OCI-LY7 (cell line): Measurements from ENCODE around the gene FKBP11. TPM values are rescaled to one million over a fixed set of nuclear protein-coding genes. Genes with fewer than 3 reads are reported as not detected.

Source experiments
- BruUV-seq: library from RNA; stranded (reverse); fragments of 400-500 nt; replicated peaks from 2 replicates; lab custom pipeline; 2021; lab: Mats Ljungman, UMichigan
- CTCF ChIA-PET: fragments of 300-600 bp; sonication (Branson Sonifier 250); formaldehyde crosslinking; loops from one replicate; lab custom pipeline; 2022; ENCODE audit warnings: antibody characterized with exemption; ENCODE audit not compliant: unreplicated experiment; lab: Charles Lee
- POLR2A ChIA-PET: fragments of 300-600 bp; sonication (Branson Sonifier 250); formaldehyde crosslinking; loops from one replicate; lab custom pipeline; 2022; ENCODE audit warnings: antibody characterized with exemption; lab: Charles Lee
- DNase-seq: peaks from one replicate; pipeline ENCODE4 v3.0.0-alpha.2; 2015; ENCODE audit warnings: low spot score
- H2AFZ ChIP-seq: fragments of 200-600 bp; sonication (generic), shearing (Covaris generic); 2 replicates; pipeline ENCODE4 v1.6.1; 2014; ENCODE audit warnings: mild to moderate bottlenecking, antibody characterized with exemption, low read length, moderate library complexity
- H3K27ac ChIP-seq: fragments of 200-600 bp; sonication (generic); 2 replicates; pipeline ENCODE4 v1.5.1; 2014; ENCODE audit warnings: mixed run types, low read depth, mild to moderate bottlenecking, moderate library complexity, low read length, inconsistent platforms; ENCODE audit not compliant: poor library complexity, severe bottlenecking
- H3K36me3 ChIP-seq: fragments of 200-600 bp; sonication (generic); 2 replicates; pipeline ENCODE4 v1.6.1; 2014; ENCODE audit warnings: mild to moderate bottlenecking, antibody characterized with exemption, low read length, moderate library complexity, mixed read lengths; ENCODE audit not compliant: insufficient read depth
- H3K4me1 ChIP-seq: fragments of 200-600 bp; sonication (generic); 2 replicates; pipeline ENCODE4 v1.5.1; 2014; ENCODE audit warnings: mild to moderate bottlenecking, low read length; ENCODE audit not compliant: insufficient read depth, poor library complexity, severe bottlenecking
- H3K4me2 ChIP-seq: fragments of 200-600 bp; sonication (generic); 2 replicates; pipeline ENCODE4 v1.6.1; 2014; ENCODE audit warnings: mild to moderate bottlenecking, low read length
- H3K4me3 ChIP-seq: fragments of 200-600 bp; sonication (generic); 2 replicates; pipeline ENCODE4 v1.5.1; 2014; ENCODE audit warnings: mild to moderate bottlenecking, low read depth, low read length; ENCODE audit not compliant: poor library complexity, severe bottlenecking
- H3K79me2 ChIP-seq: fragments of 200-600 bp; sonication (generic); 2 replicates; pipeline ENCODE4 v1.6.1; 2016; ENCODE audit warnings: low read depth, mild to moderate bottlenecking, low read length, moderate library complexity, mixed read lengths; ENCODE audit not compliant: insufficient read depth
- H3K9me2 ChIP-seq: fragments of 200-600 bp; sonication (generic); 2 replicates; pipeline ENCODE4 v1.6.1; 2016; ENCODE audit warnings: mild to moderate bottlenecking, low read length, mixed read lengths; ENCODE audit not compliant: insufficient read depth
- H3K9me3 ChIP-seq: fragments of 200-600 bp; sonication (generic); 2 replicates; pipeline ENCODE4 v1.6.1; 2014; ENCODE audit warnings: mild to moderate bottlenecking, mixed run types, low read length, mixed read lengths
- H4K20me1 ChIP-seq: fragments of 200-600 bp; sonication (generic); 2 replicates; pipeline ENCODE4 v1.6.1; 2014; ENCODE audit warnings: mild to moderate bottlenecking, antibody characterized with exemption, low read length, moderate library complexity, mixed read lengths; ENCODE audit not compliant: insufficient read depth
- CTCF ChIP-seq: fragments of 200-600 bp; sonication (generic); conservative IDR thresholded peaks from 2 replicates; pipeline ENCODE4 v1.5.1; 2014; ENCODE audit warnings: mild to moderate bottlenecking, antibody characterized with exemption, low read length, moderate library complexity, mixed read lengths
- EZH2phosphoT487 ChIP-seq: fragments of 200-600 bp; sonication (generic); IDR thresholded peaks from 2 replicates; pipeline ENCODE4 v1.6.1; 2018; ENCODE audit warnings: low read depth, borderline replicate concordance, mild to moderate bottlenecking, mixed run types, antibody characterized with exemption, low read length, moderate library complexity, mixed read lengths
- intact Hi-C: fragments of 100-400 bp; cut with micrococcal nuclease; formaldehyde crosslinking; loops from one replicate; pipeline ENCODE4 v1.10.0; 2022; ENCODE audit not compliant: unreplicated experiment
- total RNA-seq, 2 experiments: library from RNA; depleted of rRNA in 1 of 2; stranded (reverse); fragments of >200 nt in 1 of 2; shearing (Covaris generic) in 1 of 2; gene quantifications; 2 replicates each; pipeline ENCODE4 v1.2.3, GENCODE V29; 2014 to 2022

Gene FKBP11
- total RNA-seq, 2 experiments from 2014 or later, result 18.7 to 66.2 TPM

GRCh38 chr12:48901278-48901677 lies 24.0 kb downstream of the FKBP11 start:
- CTCF ChIA-PET, result no interaction called here
- Histone ChIP-seq H3K4me3 (no peak overlapping the region), H3K9me3 (no peaks in the 10 kb centered on the region), H4K20me1 (no peaks in the 10 kb centered on the region), H3K4me1 (no peaks in the 10 kb centered on the region), H3K36me3 (no peaks in the 10 kb centered on the region), H3K9me2 (no peaks in the 10 kb centered on the region), H3K4me2 (no peak overlapping the region), H2AFZ (no peak overlapping the region), H3K79me2 (no peaks in the 10 kb centered on the region), H3K27ac (no peak overlapping the region)
- POLR2A ChIA-PET, result interaction anchor here (0.6 to 0.7 kb wide), 2 partner anchors 44 to 119 kb away, joined by 3 to 5 read pairs; no protein-coding TSS in a partner anchor
- intact Hi-C loops, result no loop called here
- no TSS peak for BruUV-seq
- DNase-seq, result no peak
- TF ChIP-seq EZH2phosphoT487 (no peak), CTCF (no peak)

- intact Hi-C loops, result no loop called here
- Histone ChIP-seq H2AFZ (no peak overlapping the region), H3K4me3 (no peak overlapping the region), H4K20me1 (no peaks in the 10 kb centered on the region), H3K4me2 (no peak overlapping the region), H3K27ac (no peak overlapping the region), H3K4me1 (no peaks in the 10 kb centered on the region), H3K9me3 (no peaks in the 10 kb centered on the region), H3K9me2 (no peaks in the 10 kb centered on the region), H3K36me3 (no peaks in the 10 kb centered on the region), H3K79me2 (no peaks in the 10 kb centered on the region)
- TF ChIP-seq CTCF, result no peak
- no peak for TF ChIP-seq EZH2phosphoT487
- no TSS peak for BruUV-seq
- no peak for DNase-seq
- POLR2A ChIA-PET, result interaction anchor here (0.8 to 1.6 kb wide), 3 partner anchors 47 to 115 kb away, joined by 3 to 4 read pairs (median 4); no protein-coding TSS in a partner anchor
- CTCF ChIA-PET, result no interaction called here
Measured at GRCh38 chr12:48899651-48900050, 25.6 kb downstream of the FKBP11 start.

GRCh38 chr12:48894271-48894670 lies 31.0 kb downstream of the FKBP11 start:
- TF ChIP-seq CTCF (no peak), EZH2phosphoT487 (no peak)
- Histone ChIP-seq H3K4me1 (peaks cover 6% of the 10 kb centered on the region), H3K4me3 (no peak overlapping the region), H3K9me3 (no peaks in the 10 kb centered on the region), H3K79me2 (no peaks in the 10 kb centered on the region), H3K27ac (no peak overlapping the region), H2AFZ (no peak overlapping the region), H4K20me1 (no peaks in the 10 kb centered on the region), H3K36me3 (no peaks in the 10 kb centered on the region), H3K4me2 (no peak overlapping the region), H3K9me2 (no peaks in the 10 kb centered on the region)
- ChIA-PET CTCF (no interaction called here), POLR2A (interaction anchor here (0.8 kb wide), 1 partner anchor 42 kb away, joined by 3 read pairs; no protein-coding TSS in a partner anchor)
- intact Hi-C loops, result no loop called here
- DNase-seq, result no peak
- BruUV-seq, result no TSS peak
